GM19467 (cell line): ENCODE measurements around the gene KDM4B.
"Not testable (repeated sequence)": the region's sequence is repeated elsewhere in the genome, so short reads cannot be mapped to it uniquely, and the experiment has no call there.

Experiments
- ATAC-seq: cut with Tn5 transposase; IDR thresholded peaks from one replicate; pipeline ENCODE4 v1.9.1; 2021; ENCODE audit warnings: mild to moderate bottlenecking, moderate library complexity; ENCODE audit not compliant: unreplicated experiment

The KDM4B gene

DNA sequence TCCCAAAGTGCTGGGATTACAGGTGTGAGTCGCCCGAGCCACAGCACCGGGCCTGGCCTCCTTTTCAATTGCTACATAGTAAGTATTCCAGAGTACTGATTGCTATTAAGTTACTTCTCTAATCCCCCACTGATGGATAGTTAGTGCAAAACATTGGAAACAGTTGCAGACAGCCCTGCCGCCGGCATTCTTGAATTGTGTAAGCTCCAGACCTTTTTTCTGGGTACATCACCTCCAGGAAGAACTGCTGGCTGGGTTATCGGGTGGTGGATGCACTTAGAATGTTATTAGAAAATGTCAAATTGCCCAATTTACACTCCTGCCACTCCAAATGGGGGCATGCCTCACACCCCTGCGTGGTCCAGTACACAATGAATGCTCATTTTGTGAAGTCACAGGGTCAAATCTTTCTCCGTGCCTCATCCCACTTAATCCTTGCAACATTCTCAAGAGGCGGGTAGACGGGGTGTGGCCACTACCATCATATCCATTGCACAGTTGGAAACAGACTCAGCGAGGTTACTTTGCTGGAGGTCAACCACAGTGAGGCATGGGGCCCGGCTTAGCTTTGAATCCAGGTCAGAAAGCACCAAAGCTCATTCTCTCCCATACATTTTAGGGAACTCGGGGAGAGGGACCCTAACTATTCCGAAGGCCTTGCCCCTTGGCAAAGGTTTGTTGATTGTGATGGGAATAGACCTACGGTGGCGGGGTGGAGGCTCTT is 1.0 kb upstream of the KDM4B start:
- ATAC-seq: no peak

GRCh38 chr19:4969292-4969771 is 419 bp downstream of the KDM4B start:
- ATAC-seq: peak; percentile 2

GRCh38 chr19:4969772-4970531 is 1.0 kb downstream of the KDM4B start:
- ATAC-seq: no peak

- ATAC-seq: no peak
These were observed 1.9 kb downstream of the KDM4B start for GRCh38 chr19:4970558-4971423.

GRCh38 chr19:4971424-4971793 is 2.5 kb downstream of the KDM4B start:
- no peak for ATAC-seq

DNA sequence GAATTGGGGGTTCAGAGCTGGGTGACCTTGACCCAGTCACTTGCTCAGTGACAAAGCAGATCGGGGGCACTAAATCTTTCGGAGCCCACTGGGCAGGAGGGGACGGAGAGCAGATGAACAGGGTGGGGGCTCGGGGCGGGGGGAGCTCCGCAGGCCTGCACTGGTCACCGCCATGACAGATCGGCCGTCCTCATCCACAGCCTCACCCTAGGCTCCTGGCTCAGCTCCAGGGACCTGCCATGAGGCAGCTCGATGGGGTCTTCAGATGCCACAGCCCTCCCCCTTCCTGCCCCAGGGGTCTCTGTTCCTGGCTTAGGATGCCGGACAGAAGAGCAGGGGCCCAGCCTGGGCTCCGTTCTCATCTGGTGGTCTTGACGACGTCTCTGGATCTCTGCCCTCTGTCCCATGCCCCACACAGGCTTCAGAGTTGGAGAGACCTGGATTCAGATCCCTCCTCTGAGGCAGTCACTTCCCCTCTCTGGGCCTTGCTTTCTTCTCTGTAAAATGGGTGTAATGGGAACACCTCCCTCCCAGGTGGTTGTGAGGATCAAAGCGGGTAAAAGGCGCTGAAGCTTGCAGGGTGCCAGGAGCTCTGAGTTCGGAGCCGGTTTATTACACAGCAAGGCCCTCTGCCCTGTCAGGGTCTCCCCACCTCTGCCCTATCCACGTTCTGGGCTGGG is 3.0 kb downstream of the KDM4B start:
- ATAC-seq: no peak

DNA sequence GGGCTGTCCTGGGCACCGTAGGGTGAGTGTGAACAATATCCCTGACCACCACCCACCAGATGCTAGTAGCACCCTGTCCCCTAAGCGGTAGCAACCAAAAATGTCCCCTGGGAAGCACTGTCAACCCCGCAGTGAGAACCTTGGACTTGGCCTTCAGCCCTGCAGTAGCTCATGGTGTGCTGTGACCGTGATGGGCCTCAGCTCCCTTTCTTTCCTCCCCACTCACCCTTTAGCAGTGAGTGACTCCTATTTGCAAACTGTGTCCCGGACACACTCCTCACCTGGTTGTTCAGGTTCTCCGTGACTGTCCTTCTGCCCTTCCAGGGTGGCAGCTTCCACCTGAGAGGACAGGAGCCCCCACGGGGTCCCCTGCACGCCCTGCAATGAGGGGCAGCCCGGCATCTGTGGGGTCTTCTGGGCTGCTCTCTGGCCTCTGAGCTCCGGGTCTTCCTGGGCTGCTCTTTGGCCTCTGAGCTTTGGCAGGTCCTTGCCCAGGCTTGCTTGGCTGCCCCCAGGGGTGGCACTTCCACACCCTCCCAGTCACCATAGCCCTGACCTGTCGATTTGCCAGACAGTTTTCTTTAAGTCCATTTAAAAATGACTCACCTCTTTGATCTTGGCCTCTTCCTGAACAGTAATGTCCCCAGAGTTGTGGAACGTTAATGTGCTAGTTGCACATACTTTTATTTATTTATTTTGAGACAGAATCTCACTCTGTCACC is 3.8 kb downstream of the KDM4B start:
- no peak for ATAC-seq

DNA sequence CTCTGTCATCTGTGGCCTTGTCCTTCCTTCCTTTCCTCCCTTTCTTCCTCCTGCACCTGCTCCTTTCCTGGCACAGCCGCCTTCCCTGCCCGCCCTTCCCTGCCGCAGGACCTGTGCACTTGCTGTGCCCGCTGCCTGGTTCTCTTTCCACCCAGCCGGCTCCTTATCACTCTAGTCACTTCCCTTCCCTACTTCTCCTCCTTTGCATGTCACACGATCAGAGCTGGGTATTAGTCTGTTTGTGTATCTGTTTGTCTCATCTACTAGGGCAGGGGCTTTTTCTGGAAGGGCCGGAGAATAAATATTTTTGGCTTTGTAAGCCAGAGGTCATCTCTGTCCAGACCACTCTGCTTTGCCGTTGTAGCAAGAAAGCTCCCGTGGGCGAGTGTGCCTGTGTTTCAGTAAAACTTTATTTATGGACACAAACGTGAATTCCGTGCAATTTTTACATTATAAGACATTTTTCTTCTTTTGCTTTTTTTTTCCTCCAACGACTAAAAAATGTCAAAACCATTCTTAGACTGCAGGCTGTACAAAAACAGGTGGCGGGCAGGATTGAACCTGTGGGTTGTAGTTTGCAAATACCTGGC is 6.1 kb downstream of the KDM4B start:
- no peak for ATAC-seq

- ATAC-seq: not testable (repeated sequence)
These were observed 6.7 kb downstream of the KDM4B start for GRCh38 chr19:4975601-4976000.

GRCh38 chr19:4976401-4977298 is 7.7 kb downstream of the KDM4B start:
- ATAC-seq: no peak

- ATAC-seq: no peak
These were observed 8.6 kb downstream of the KDM4B start for GRCh38 chr19:4977299-4978174.

- no peak for ATAC-seq
These were observed 10.4 kb downstream of the KDM4B start for GRCh38 chr19:4979211-4979807.

DNA sequence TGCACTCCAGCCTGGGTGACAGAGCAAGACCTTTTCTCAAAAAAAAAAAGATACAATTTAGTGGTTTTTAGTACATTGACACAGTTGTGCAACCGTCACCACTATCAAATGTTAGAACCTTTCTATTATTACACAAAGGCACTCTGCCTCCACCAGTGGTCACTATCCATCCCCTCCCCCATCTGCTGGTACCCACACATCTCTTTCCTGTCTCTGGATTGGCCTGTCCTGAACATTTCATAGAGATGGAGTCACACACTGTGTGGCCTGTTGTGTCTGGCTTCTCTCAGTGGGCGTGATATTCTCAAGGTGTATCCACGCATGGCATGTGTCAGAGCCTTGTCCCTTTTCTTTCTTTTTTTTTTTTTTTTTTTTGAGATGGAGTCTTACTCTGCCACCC is 11.2 kb downstream of the KDM4B start:
- no peak for ATAC-seq

DNA sequence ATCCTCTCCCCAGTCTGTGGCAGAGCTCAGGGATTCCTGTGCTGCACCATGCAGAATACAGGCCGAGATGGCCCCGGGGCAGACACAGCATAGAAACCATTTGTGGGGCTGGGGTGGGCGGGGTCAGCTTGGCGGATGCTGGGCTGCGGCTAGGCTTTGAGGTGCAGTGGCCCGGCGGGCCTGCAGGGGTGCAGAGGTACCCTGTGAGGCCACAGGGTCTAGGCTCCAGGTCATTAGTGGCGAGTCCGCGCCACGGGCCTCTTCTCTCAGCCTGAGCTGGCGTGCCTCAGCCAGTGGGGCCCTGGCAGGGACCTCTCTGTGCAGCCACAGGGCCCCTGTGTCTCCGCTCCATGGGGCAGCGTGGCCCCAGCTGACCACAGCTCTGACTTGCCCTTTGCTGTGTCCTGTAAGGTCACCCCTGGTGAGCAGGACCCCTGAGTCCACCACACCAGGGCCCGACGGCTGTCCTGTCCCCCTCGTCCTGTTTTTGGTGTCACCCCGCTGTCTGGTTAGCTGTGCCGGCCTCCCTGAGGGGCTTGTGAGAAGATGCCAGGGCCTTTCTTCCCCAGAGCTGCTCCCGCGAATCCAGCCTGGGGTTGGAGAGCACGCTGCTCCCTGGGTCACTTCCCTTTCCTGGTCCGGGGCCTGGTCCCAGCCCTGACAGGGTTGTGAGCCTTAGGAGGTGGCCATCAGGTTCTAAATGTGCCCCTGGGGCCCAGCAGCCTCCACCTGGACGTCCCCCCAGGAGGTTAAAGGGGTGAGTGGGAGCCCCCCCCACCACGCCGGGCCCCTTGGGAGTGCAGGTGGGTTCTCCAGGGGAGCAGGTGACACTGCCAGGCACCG is 12.1 kb downstream of the KDM4B start:
- ATAC-seq: no peak

- no peak for ATAC-seq
These were observed 12.7 kb downstream of the KDM4B start for GRCh38 chr19:4981681-4981958.

GRCh38 chr19:4983346-4984105 is 14.6 kb downstream of the KDM4B start:
- no peak for ATAC-seq
